Liver (tissue), 9 donors: ENCODE measurements around the gene ZNF423. TPM values are rescaled to one million over a fixed set of nuclear protein-coding genes. Genes with fewer than 3 reads are reported as not detected.

Experiments used
- DNase-seq: peaks from one replicate; pipeline ENCODE4 v3.0.0-alpha.2; 2017; ENCODE audit warnings: low spot score
- H3K27ac ChIP-seq, 2 donors: one replicate each; pipeline ENCODE4 v1.7.0; 2013; ENCODE audit warnings: inconsistent platforms in 2 of 2, low read length in 2 of 2, control low read depth in 1 of 2, low read depth in 1 of 2, mild to moderate bottlenecking in 1 of 2
- H3K27me3 ChIP-seq, 4 donors: one replicate each; pipeline versions ENCODE4 v1.6.1 to v1.7.0; 2013; ENCODE audit warnings: low read length in 3 of 4, inconsistent platforms in 1 of 4, mild to moderate bottlenecking in 1 of 4, moderate library complexity in 1 of 4; ENCODE audit not compliant: control insufficient read depth in 4 of 4, insufficient read depth in 4 of 4
- H3K36me3 ChIP-seq, 4 donors: one replicate each; pipeline versions ENCODE4 v1.6.1 to v1.7.0; 2013; ENCODE audit warnings: low read length in 3 of 4, mild to moderate bottlenecking in 3 of 4, low read depth in 1 of 4, moderate library complexity in 1 of 4; ENCODE audit not compliant: control insufficient read depth in 4 of 4, insufficient read depth in 3 of 4
- H3K4me1 ChIP-seq, 4 donors: one replicate each; pipeline versions ENCODE4 v1.6.1 to v1.7.0; 2013; ENCODE audit warnings: low read length in 3 of 4, mild to moderate bottlenecking in 3 of 4, moderate library complexity in 1 of 4; ENCODE audit not compliant: control insufficient read depth in 4 of 4, insufficient read depth in 4 of 4
- H3K4me3 ChIP-seq, 3 donors: one replicate each; pipeline versions ENCODE4 v1.6.1 to v1.7.0; 2013; ENCODE audit warnings: low read length in 3 of 3, control low read depth in 1 of 3, low read depth in 1 of 3, mild to moderate bottlenecking in 1 of 3
- H3K9ac ChIP-seq, 2 donors: one replicate each; pipeline ENCODE4 v1.7.0; 2013; ENCODE audit warnings: low read length in 2 of 2, mild to moderate bottlenecking in 2 of 2, moderate library complexity in 2 of 2, control low read depth in 1 of 2, low read depth in 1 of 2
- H3K9me3 ChIP-seq, 4 donors: one replicate each; pipeline versions ENCODE4 v1.6.1 to v1.7.0; 2013; ENCODE audit warnings: low read length in 3 of 4; ENCODE audit not compliant: control insufficient read depth in 4 of 4
- EGR1 ChIP-seq, 2 donors: IDR thresholded peaks; 2 replicates each; pipeline ENCODE4 v1.6.1; 2016 to 2018; ENCODE audit warnings: antibody characterized with exemption in 2 of 2, low read depth in 2 of 2
- GABPA ChIP-seq, 2 donors: IDR thresholded peaks in 1 of 2; conservative IDR thresholded peaks in 1 of 2; 2 replicates each; pipeline ENCODE4 v1.6.1; 2016; ENCODE audit warnings: antibody characterized with exemption in 2 of 2, mild to moderate bottlenecking in 1 of 2, moderate library complexity in 1 of 2
- HNF4A ChIP-seq, 2 donors: conservative IDR thresholded peaks; 2 replicates each; pipeline ENCODE4 v1.6.1; 2016; ENCODE audit warnings: antibody characterized with exemption in 2 of 2, mild to moderate bottlenecking in 2 of 2
- JUND ChIP-seq, 2 donors: IDR thresholded peaks; 2 replicates each; pipeline ENCODE4 v1.6.1; 2016; ENCODE audit warnings: antibody characterized with exemption in 2 of 2
- NR2F2 ChIP-seq: IDR thresholded peaks from 2 replicates; pipeline ENCODE4 v1.6.1; 2016; ENCODE audit warnings: antibody characterized with exemption
- RAD21 ChIP-seq, 2 donors: IDR thresholded peaks; 2 replicates each; pipeline ENCODE4 v1.6.1; 2016; ENCODE audit warnings: antibody characterized with exemption in 2 of 2, mild to moderate bottlenecking in 2 of 2
- RXRA ChIP-seq, 2 donors: IDR thresholded peaks; 2 replicates each; pipeline ENCODE4 v1.6.1; 2017 to 2018; ENCODE audit warnings: antibody characterized with exemption in 2 of 2, mild to moderate bottlenecking in 1 of 2
- SP1 ChIP-seq: IDR thresholded peaks from 2 replicates; pipeline ENCODE4 v1.6.1; 2018; ENCODE audit warnings: antibody characterized with exemption, mild to moderate bottlenecking
- YY1 ChIP-seq: IDR thresholded peaks from 2 replicates; pipeline ENCODE4 v1.6.1; 2016; ENCODE audit warnings: antibody characterized with exemption, mild to moderate bottlenecking
- WGBS: extraction: QIAGEN DNeasy Blood & Tissue Kit; methylation state at CpG from one replicate; pipeline ENCODE4 v1.1.7; 2013; 5-methylcytosine and 5-hydroxymethylcytosine counted together
- polyA plus RNA-seq, 2 donors: library from polyadenylated mRNA; stranded (reverse) in 1 of 2; unstranded in 1 of 2; fragments of 200-250 nt in 1 of 2; fragments of >200 nt in 1 of 2; fragmentation: Nextera tagmentation in 1 of 2; extraction: Ambion mirVana in 1 of 2; gene quantifications; one replicate each; pipeline versions ENCODE4 v1.2.1 to v1.2.3, GENCODE V29; 2013 to 2015
- total RNA-seq, 2 donors: library from RNA; depleted of rRNA; stranded (reverse); fragments of >200 nt; gene quantifications; one replicate each; pipeline ENCODE4 v1.2.3, GENCODE V29; 2014
- TF ChIP-seq, protein P1 (sequence below): IDR thresholded peaks from 2 replicates; pipeline ENCODE4 v1.6.1; 2016; ENCODE audit warnings: antibody characterized with exemption
- TF ChIP-seq, protein P2 (sequence below): IDR thresholded peaks from 2 replicates; pipeline ENCODE4 v1.6.1; 2016; ENCODE audit warnings: antibody characterized with exemption
- TF ChIP-seq, protein P3 (sequence below): fragments of 150-350 bp; IDR thresholded peaks from 2 replicates; pipeline ENCODE4 v1.5.1; 2017; ENCODE audit warnings: improper control_type of control experiment, low read depth, low read length; ENCODE audit not compliant: missing input control
- TF ChIP-seq, protein P4 (sequence below): IDR thresholded peaks from 2 replicates; pipeline ENCODE4 v1.6.1; 2016; ENCODE audit warnings: antibody characterized with exemption
- donor health status: healthy.
- donor health status: healthy.
- donor health status: healthy.
- donor health status: healthy.
- donor health status: healthy.

ZNF423 gene
- total and polyA plus RNA-seq, 4 donors = 0.24 to 1.6 (median 0.39) TPM

DNA sequence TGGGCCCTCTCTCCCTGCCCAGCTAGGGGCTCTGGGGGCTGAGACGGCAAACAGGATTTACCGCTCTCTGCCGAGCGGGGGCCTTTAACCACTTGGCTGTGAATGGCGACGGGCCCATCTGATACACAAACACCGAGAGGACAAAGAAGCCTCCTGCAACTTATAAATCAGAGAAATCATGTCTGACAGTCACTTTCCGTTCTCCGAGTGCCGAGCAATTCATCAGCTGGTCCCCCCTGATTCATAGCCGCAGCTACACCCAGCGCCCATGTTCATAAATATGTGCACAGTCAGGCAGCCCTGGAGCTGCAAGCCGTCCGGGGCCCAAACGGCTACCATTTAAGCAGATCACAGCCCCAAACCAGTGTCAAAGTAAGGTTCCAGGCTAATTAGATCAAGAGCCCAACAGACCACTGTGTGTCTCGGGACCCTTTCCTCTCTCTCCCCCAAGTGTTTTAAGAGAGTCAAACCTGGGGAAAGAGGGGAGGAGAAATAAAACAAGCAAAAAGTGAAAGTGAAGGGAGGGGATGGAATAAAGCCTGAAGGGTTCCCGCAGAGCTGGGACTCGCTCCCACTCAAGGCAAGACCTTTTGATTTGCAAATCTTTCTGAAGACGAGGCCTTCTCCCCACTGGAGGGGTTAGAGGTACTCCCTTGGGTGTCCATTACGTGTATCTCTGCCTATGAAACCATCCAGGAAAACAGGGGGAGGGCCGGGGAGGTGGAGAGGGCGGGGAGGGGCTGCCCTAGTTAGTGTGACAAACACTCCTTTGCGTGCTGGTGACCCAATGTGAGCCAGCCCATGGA, 327.6 kb downstream of the ZNF423 start:
- H3K36me3 ChIP-seq = no peaks in the 10 kb centered on the region
- DNase-seq = no peak
- H3K27me3 ChIP-seq = no peaks in the 10 kb centered on the region
- H3K4me1 ChIP-seq = peaks cover 0 to 4% (median 0%) of the 10 kb centered on the region in 4 donors
- no peaks in the 10 kb centered on the region for H3K9me3 ChIP-seq
- H3K4me3 ChIP-seq = peak overlapping the region in 1 of 3 donors; percentile 4
- no peak overlapping the region for H3K9ac ChIP-seq
- TF ChIP-seq, protein P1, sequence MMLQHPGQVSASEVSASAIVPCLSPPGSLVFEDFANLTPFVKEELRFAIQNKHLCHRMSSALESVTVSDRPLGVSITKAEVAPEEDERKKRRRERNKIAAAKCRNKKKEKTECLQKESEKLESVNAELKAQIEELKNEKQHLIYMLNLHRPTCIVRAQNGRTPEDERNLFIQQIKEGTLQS = no peak
- TF ChIP-seq SP1 (no peak), RXRA (IDR thresholded peaks at IDR 0.05) (no peak)
- WGBS = 57% methylated on average over 23 of the region's 23 CpGs
- no peak overlapping the region for H3K27ac ChIP-seq

DNA sequence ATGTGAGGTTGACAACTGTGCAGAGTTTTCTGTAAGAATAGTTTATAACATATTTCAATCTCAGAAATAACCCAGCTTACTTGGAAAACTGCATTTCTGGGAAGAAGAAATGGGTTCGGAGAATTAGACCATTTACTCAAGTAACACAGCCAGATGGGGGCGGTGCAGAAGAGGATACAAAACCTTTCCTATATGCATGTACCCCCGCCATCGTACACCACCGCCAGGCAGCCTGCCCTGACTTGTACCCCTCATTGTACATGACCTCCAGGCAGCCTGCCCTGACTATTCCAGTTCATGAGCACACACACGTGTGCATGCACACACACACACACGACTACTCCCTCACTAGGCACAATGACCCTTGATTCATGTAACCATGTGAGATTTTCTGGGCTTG, 328.3 kb downstream of the ZNF423 start:
- H3K27me3 ChIP-seq = no peaks in the 10 kb centered on the region
- 84% methylated on average over 7 of the region's 7 CpGs for WGBS
- H3K9me3 ChIP-seq = no peaks in the 10 kb centered on the region
- DNase-seq = no peak
- H3K4me3 ChIP-seq = no peak overlapping the region
- no peaks in the 10 kb centered on the region for H3K36me3 ChIP-seq
- H3K27ac ChIP-seq = no peak overlapping the region
- TF ChIP-seq YY1 (no peak), RAD21 (IDR thresholded peaks at IDR 0.05) (no peak), HNF4A (conservative IDR thresholded peaks at IDR 0.05) (no peak), GABPA (IDR thresholded peaks at IDR 0.05 in 1 of 2, conservative IDR thresholded peaks at IDR 0.05 in 1 of 2) (no peak), SP1 (no peak), NR2F2 (no peak), JUND (IDR thresholded peaks at IDR 0.05) (no peak), EGR1 (IDR thresholded peaks at IDR 0.05; ENCODE audit: low read depth in 2 of 2) (no peak)
- TF ChIP-seq, protein P1 = no peak
- TF ChIP-seq, protein P2, sequence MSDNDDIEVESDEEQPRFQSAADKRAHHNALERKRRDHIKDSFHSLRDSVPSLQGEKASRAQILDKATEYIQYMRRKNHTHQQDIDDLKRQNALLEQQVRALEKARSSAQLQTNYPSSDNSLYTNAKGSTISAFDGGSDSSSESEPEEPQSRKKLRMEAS = no peak
- peaks cover 0 to 4% (median 0%) of the 10 kb centered on the region in 4 donors for H3K4me1 ChIP-seq
- no peak overlapping the region for H3K9ac ChIP-seq

DNA sequence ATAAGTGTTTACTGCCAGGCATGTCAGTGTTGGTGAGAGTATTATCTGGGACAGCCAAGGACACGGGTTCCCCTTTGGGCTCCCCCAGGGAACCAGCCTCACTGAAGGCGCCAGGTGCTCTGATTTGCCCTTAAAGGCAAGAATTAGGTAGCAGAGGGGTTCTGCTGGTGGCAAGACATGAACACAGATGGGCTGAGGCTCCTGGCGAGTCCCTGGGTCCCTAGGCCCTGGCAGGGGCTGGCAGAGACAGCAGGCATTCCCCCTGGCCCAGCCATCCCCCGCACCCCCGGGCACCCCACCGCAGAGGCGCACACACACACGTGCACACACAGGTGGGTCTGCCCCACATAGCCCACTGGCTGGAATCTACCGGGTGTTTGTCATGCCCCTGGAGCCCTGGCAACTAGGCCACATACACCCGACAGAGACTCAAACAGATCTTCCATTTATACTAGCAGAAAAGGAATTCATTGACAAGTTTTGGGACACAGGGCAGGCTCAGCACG, 329.0 kb downstream of the ZNF423 start:
- Histone ChIP-seq H3K9me3 (no peaks in the 10 kb centered on the region), H3K27me3 (no peaks in the 10 kb centered on the region), H3K36me3 (no peaks in the 10 kb centered on the region), H3K4me1 (peaks cover 0 to 4% (median 0%) of the 10 kb centered on the region in 4 donors), H3K9ac (no peak overlapping the region), H3K4me3 (no peak overlapping the region), H3K27ac (no peak overlapping the region)
- DNase-seq = no peak
- WGBS = 95% methylated on average over 11 of the region's 11 CpGs
- TF ChIP-seq, protein P3, sequence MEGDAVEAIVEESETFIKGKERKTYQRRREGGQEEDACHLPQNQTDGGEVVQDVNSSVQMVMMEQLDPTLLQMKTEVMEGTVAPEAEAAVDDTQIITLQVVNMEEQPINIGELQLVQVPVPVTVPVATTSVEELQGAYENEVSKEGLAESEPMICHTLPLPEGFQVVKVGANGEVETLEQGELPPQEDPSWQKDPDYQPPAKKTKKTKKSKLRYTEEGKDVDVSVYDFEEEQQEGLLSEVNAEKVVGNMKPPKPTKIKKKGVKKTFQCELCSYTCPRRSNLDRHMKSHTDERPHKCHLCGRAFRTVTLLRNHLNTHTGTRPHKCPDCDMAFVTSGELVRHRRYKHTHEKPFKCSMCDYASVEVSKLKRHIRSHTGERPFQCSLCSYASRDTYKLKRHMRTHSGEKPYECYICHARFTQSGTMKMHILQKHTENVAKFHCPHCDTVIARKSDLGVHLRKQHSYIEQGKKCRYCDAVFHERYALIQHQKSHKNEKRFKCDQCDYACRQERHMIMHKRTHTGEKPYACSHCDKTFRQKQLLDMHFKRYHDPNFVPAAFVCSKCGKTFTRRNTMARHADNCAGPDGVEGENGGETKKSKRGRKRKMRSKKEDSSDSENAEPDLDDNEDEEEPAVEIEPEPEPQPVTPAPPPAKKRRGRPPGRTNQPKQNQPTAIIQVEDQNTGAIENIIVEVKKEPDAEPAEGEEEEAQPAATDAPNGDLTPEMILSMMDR = no peak
- TF ChIP-seq NR2F2 (no peak), JUND (IDR thresholded peaks at IDR 0.05) (no peak), RAD21 (IDR thresholded peaks at IDR 0.05) (no peak), YY1 (no peak)
- TF ChIP-seq, protein P4, sequence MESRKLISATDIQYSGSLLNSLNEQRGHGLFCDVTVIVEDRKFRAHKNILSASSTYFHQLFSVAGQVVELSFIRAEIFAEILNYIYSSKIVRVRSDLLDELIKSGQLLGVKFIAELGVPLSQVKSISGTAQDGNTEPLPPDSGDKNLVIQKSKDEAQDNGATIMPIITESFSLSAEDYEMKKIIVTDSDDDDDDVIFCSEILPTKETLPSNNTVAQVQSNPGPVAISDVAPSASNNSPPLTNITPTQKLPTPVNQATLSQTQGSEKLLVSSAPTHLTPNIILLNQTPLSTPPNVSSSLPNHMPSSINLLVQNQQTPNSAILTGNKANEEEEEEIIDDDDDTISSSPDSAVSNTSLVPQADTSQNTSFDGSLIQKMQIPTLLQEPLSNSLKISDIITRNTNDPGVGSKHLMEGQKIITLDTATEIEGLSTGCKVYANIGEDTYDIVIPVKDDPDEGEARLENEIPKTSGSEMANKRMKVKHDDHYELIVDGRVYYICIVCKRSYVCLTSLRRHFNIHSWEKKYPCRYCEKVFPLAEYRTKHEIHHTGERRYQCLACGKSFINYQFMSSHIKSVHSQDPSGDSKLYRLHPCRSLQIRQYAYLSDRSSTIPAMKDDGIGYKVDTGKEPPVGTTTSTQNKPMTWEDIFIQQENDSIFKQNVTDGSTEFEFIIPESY = no peak
- TF ChIP-seq, protein P2 = no peak
